ENCODE measurements around the gene TEAD1. TPM values are rescaled to one million over a fixed set of nuclear protein-coding genes. Genes with fewer than 3 reads are reported as not detected.

TEAD1 gene
- total RNA-seq, 4 donors from 2014 or later, result 46.1 to 175 (median 126) TPM

- Histone ChIP-seq H3K4me1 (peaks cover 93 to 94% of the 10 kb centered on the region in 2 donors), H3K4me3 (no peak overlapping the region), H3K36me3 (no peaks in the 10 kb centered on the region), H3K27ac (peak overlapping the region; percentile 47 to 73 (median 58)), H3K9me3 (no peaks in the 10 kb centered on the region), H3K27me3 (no peaks in the 10 kb centered on the region)
- intact Hi-C loops (cut with DNase I; ENCODE audit: low total_unique reads) (no loop called here), in situ Hi-C loops (cut with MboI; ENCODE audit: low sequenced_read_pairs in 4 of 4) (loop anchor here in 2 of 4 donors (25.0 kb wide), 3 partner anchors 127 to 623 kb away; no protein-coding TSS in a partner anchor)
- TF ChIP-seq, protein P1, sequence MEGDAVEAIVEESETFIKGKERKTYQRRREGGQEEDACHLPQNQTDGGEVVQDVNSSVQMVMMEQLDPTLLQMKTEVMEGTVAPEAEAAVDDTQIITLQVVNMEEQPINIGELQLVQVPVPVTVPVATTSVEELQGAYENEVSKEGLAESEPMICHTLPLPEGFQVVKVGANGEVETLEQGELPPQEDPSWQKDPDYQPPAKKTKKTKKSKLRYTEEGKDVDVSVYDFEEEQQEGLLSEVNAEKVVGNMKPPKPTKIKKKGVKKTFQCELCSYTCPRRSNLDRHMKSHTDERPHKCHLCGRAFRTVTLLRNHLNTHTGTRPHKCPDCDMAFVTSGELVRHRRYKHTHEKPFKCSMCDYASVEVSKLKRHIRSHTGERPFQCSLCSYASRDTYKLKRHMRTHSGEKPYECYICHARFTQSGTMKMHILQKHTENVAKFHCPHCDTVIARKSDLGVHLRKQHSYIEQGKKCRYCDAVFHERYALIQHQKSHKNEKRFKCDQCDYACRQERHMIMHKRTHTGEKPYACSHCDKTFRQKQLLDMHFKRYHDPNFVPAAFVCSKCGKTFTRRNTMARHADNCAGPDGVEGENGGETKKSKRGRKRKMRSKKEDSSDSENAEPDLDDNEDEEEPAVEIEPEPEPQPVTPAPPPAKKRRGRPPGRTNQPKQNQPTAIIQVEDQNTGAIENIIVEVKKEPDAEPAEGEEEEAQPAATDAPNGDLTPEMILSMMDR (IDR thresholded peaks at IDR 0.05 in 4 of 5, conservative IDR thresholded peaks at IDR 0.05 in 1 of 5), result no peak
- no peak for TF ChIP-seq POLR2A (IDR thresholded peaks at IDR 0.05)
- no peak for DNase-seq
- ATAC-seq, result no peak
Measured at GRCh38 chr11:12685229-12685628, 11.0 kb downstream of the TEAD1 start.

GRCh38 chr11:12686246-12687060 lies 12.2 kb downstream of the TEAD1 start:
- Histone ChIP-seq H3K4me3 (no peak overlapping the region), H3K4me1 (peaks cover 93 to 94% of the 10 kb centered on the region in 2 donors), H3K27ac (peak overlapping the region; percentile 39 to 63 (median 50)), H3K9me3 (no peaks in the 10 kb centered on the region), H3K36me3 (no peaks in the 10 kb centered on the region), H3K27me3 (no peaks in the 10 kb centered on the region)
- in situ Hi-C loops (cut with MboI; ENCODE audit: low sequenced_read_pairs in 4 of 4), result loop anchor here in 2 of 4 donors (25.0 kb wide), 3 partner anchors 126 to 624 kb away; no protein-coding TSS in a partner anchor
- TF ChIP-seq, protein P1 (IDR thresholded peaks at IDR 0.05 in 4 of 5, conservative IDR thresholded peaks at IDR 0.05 in 1 of 5), result no peak
- no peak for TF ChIP-seq POLR2A (IDR thresholded peaks at IDR 0.05)
- ATAC-seq (no peak), DNase-seq (no peak)
- intact Hi-C loops (cut with DNase I; ENCODE audit: low total_unique reads), result no loop called here

GRCh38 chr11:12687216-12687623 lies 13.0 kb downstream of the TEAD1 start:
- TF ChIP-seq, protein P1 (IDR thresholded peaks at IDR 0.05 in 4 of 5, conservative IDR thresholded peaks at IDR 0.05 in 1 of 5), result no peak
- TF ChIP-seq POLR2A (IDR thresholded peaks at IDR 0.05), result no peak
- intact Hi-C loops (cut with DNase I; ENCODE audit: low total_unique reads) (no loop called here), in situ Hi-C loops (cut with MboI; ENCODE audit: low sequenced_read_pairs in 4 of 4) (loop anchor here in 2 of 4 donors (25.0 kb wide), 3 partner anchors 125 to 625 kb away; no protein-coding TSS in a partner anchor)
- H3K36me3 ChIP-seq, result no peaks in the 10 kb centered on the region
- DNase-seq (no peak), ATAC-seq (no peak)
- H3K4me3 ChIP-seq, result no peak overlapping the region
- H3K27me3 ChIP-seq, result no peaks in the 10 kb centered on the region
- peaks cover 94 to 95% of the 10 kb centered on the region in 2 donors for H3K4me1 ChIP-seq
- no peaks in the 10 kb centered on the region for H3K9me3 ChIP-seq
- peak overlapping the region in 3 of 4 donors; percentile 47 to 94 (median 63) for H3K27ac ChIP-seq

GRCh38 chr11:12687740-12688139 lies 13.5 kb downstream of the TEAD1 start:
- TF ChIP-seq, protein P1 (IDR thresholded peaks at IDR 0.05 in 4 of 5, conservative IDR thresholded peaks at IDR 0.05 in 1 of 5), result no peak
- TF ChIP-seq POLR2A (IDR thresholded peaks at IDR 0.05), result no peak
- DNase-seq, result no peak
- peaks cover 94 to 95% of the 10 kb centered on the region in 2 donors for H3K4me1 ChIP-seq
- no peak overlapping the region for H3K4me3 ChIP-seq
- H3K36me3 ChIP-seq, result no peaks in the 10 kb centered on the region
- intact Hi-C loops (cut with DNase I; ENCODE audit: low total_unique reads), result no loop called here
- H3K9me3 ChIP-seq, result no peaks in the 10 kb centered on the region
- peak overlapping the region; percentile 63 to 96 (median 92) for H3K27ac ChIP-seq
- in situ Hi-C loops (cut with MboI; ENCODE audit: low sequenced_read_pairs in 4 of 4), result loop anchor here in 2 of 4 donors (25.0 kb wide), 3 partner anchors 125 to 625 kb away; no protein-coding TSS in a partner anchor
- ATAC-seq, result no peak
- no peaks in the 10 kb centered on the region for H3K27me3 ChIP-seq

Measured in gastrocnemius medialis (tissue), 4 donors.